WTC11 (cell line): ENCODE data around the gene SKAP1. TPM values are rescaled to one million over a fixed set of nuclear protein-coding genes. Genes with fewer than 3 reads are reported as not detected.

Experiments
- ATAC-seq: fragments of 200-7000 bp; cut with Tn5 transposase; 2 replicates; pipeline ENCODE4 v1.10.0; 2021; ENCODE audit warnings: mild to moderate bottlenecking, moderate library complexity
- CTCF ChIA-PET: fragments of 300-600 bp; sonication (Branson Sonifier 250); formaldehyde crosslinking; loops from one replicate; lab custom pipeline; 2021; ENCODE audit warnings: antibody characterized with exemption; lab: Charles Lee
- POLR2A ChIA-PET: fragments of 350-600 bp; sonication (Branson Sonifier 250); formaldehyde crosslinking; loops from one replicate; lab custom pipeline; 2021; ENCODE audit warnings: antibody characterized with exemption; lab: Charles Lee
- DNase-seq: peaks from one replicate; pipeline ENCODE4 v3.0.0; 2021; ENCODE audit warnings: low spot score
- H3K27ac Mint-ChIP-seq: 2 replicates; pipeline ENCODE4 v1.8.0; 2021; ENCODE audit warnings: mixed read lengths
- H3K27me3 Mint-ChIP-seq: 2 replicates; pipeline ENCODE4 v1.8.0; 2021; ENCODE audit warnings: low read depth, mild to moderate bottlenecking, moderate library complexity, mixed read lengths
- H3K36me3 Mint-ChIP-seq: 2 replicates; pipeline ENCODE4 v1.8.0; 2021; ENCODE audit warnings: mixed read lengths
- H3K4me1 Mint-ChIP-seq: 2 replicates; pipeline ENCODE4 v1.8.0; 2022; ENCODE audit warnings: mixed read lengths
- H3K4me3 Mint-ChIP-seq: 2 replicates; pipeline ENCODE4 v1.8.0; 2021; ENCODE audit warnings: mild to moderate bottlenecking, moderate library complexity, mixed read lengths
- H3K9me3 Mint-ChIP-seq: 2 replicates; pipeline ENCODE4 v1.8.0; 2021; ENCODE audit warnings: mixed read lengths
- GRHL2 ChIP-seq: fragments of 250-450 bp; sonication (Bioruptor Pico); IDR thresholded peaks from 2 replicates; pipeline ENCODE4 v1.8.0; 2022; ENCODE audit warnings: mild to moderate bottlenecking, moderate library complexity; ENCODE audit not compliant: insufficient replicate concordance, severe bottlenecking
- GTF2I ChIP-seq: fragments of 250-450 bp; sonication (Bioruptor Pico); conservative IDR thresholded peaks from 2 replicates; pipeline ENCODE4 v1.4.0; 2021; ENCODE audit warnings: mild to moderate bottlenecking
- KAT7 ChIP-seq: sonication (generic); formaldehyde crosslinking; IDR thresholded peaks from 2 replicates; pipeline ENCODE4 v1.8.1; 2023; ENCODE audit warnings: missing genetic modification reagents, mild to moderate bottlenecking, borderline replicate concordance
- NFATC4 ChIP-seq: fragments of 250-450 bp; sonication (Bioruptor Pico); IDR thresholded peaks from 2 replicates; pipeline ENCODE4 v1.9.0; 2021; ENCODE audit warnings: mild to moderate bottlenecking
- OVOL2 ChIP-seq: fragments of 250-450 bp; sonication (Bioruptor Pico); IDR thresholded peaks from 2 replicates; pipeline ENCODE4 v1.9.0; 2021; ENCODE audit warnings: mild to moderate bottlenecking, borderline replicate concordance
- RORB ChIP-seq: fragments of 250-450 bp; sonication (Bioruptor Pico); IDR thresholded peaks from 2 replicates; pipeline ENCODE4 v1.9.0; 2021; ENCODE audit warnings: mild to moderate bottlenecking
- SOX15 ChIP-seq: fragments of 250-450 bp; sonication (Bioruptor Pico); IDR thresholded peaks from 2 replicates; pipeline ENCODE4 v1.9.0; 2021; ENCODE audit warnings: mild to moderate bottlenecking
- SP1 ChIP-seq: sonication (generic); formaldehyde crosslinking; conservative IDR thresholded peaks from 2 replicates; pipeline ENCODE4 v1.8.1; 2022; ENCODE audit warnings: missing genetic modification reagents
- ZNF121 ChIP-seq: sonication (generic); formaldehyde crosslinking; IDR thresholded peaks from 2 replicates; pipeline ENCODE4 v1.8.0; 2023; ENCODE audit warnings: missing genetic modification reagents
- ZNF263 ChIP-seq: sonication (generic); formaldehyde crosslinking; IDR thresholded peaks from 2 replicates; pipeline ENCODE4 v1.8.1; 2022; ENCODE audit warnings: low read depth, mild to moderate bottlenecking, moderate library complexity, missing genetic modification reagents
- ZNF416 ChIP-seq: fragments of 250-450 bp; sonication (Bioruptor Pico); IDR thresholded peaks from 2 replicates; pipeline ENCODE4 v1.9.0; 2021; ENCODE audit warnings: mild to moderate bottlenecking, inconsistent platforms
- total RNA-seq: library from RNA; stranded (reverse); gene quantifications from 3 replicates; pipeline ENCODE4 v1.2.3, GENCODE V29; 2021
- TF ChIP-seq, protein P1 (sequence below): sonication (generic); formaldehyde crosslinking; IDR thresholded peaks from 2 replicates; pipeline ENCODE4 v1.8.1; 2022; ENCODE audit warnings: mild to moderate bottlenecking, missing genetic modification reagents, moderate library complexity, borderline replicate concordance
- TF ChIP-seq, protein P2 (sequence below): sonication (generic); formaldehyde crosslinking; IDR thresholded peaks from 2 replicates; pipeline ENCODE4 v1.8.1; 2022; ENCODE audit warnings: low read depth, missing genetic modification reagents, borderline replicate concordance
- TF ChIP-seq, protein P3 (sequence below): sonication (generic); formaldehyde crosslinking; IDR thresholded peaks from 2 replicates; pipeline ENCODE4 v1.8.1; 2022; ENCODE audit warnings: missing genetic modification reagents, borderline replicate concordance
- TF ChIP-seq, protein P4 (sequence below): sonication (generic); formaldehyde crosslinking; IDR thresholded peaks from 2 replicates; pipeline ENCODE4 v1.8.0; 2023; ENCODE audit warnings: mild to moderate bottlenecking, missing genetic modification reagents
- TF ChIP-seq, protein P5 (sequence below): fragments of 250-450 bp; sonication (Bioruptor Pico); IDR thresholded peaks from 2 replicates; pipeline ENCODE4 v1.8.0; 2021; ENCODE audit warnings: mild to moderate bottlenecking
- TF ChIP-seq, protein P6 (sequence below): sonication (generic); formaldehyde crosslinking; IDR thresholded peaks from 2 replicates; pipeline ENCODE4 v1.8.1; 2023; ENCODE audit warnings: mild to moderate bottlenecking, missing genetic modification reagents
- TF ChIP-seq, protein P7 (sequence below): fragments of 250-450 bp; sonication (Bioruptor Pico); IDR thresholded peaks from 2 replicates; pipeline ENCODE4 v1.9.0; 2021; ENCODE audit warnings: mild to moderate bottlenecking

The SKAP1 gene
- total RNA-seq, 1 experiment from 2014 or later, result not detected

DNA sequence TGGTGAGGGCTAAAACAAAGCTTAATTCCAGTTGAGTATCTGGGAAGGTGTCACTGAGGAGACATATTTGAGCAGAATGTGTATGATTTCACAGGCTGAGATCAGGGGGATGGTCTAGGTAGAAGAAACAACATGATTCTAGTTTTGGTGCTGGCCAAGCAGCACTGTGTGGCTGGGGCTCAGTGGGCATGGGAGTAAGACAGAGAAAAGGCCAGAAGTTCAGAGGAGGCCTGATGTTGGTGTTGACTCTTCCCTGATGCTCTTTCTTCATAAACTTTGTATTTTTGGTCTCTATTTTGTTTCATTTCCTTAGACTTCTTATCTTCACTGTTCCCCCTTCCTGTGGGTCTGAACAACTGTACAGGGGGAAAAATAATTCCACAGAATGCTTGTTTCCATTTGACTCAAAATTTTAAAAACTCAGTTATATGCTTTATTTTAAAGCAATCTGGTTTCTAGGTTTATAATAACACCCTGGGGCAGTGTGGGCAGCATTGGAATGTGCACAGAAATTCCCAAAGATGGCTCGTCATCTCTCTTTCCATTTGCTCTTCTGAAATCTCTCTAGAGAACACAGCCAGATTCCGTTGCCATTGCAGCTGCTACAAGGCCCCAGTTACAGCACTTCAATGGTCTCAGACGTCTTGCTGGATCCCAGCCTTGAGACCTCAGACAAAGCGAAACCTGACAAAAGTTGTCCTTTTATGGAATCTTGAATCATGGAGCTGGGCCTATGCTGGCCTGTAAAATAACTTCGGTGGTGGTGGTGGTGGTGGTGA is 254.1 kb downstream of the SKAP1 start:
- ChIA-PET CTCF (interaction anchor here (1.7 kb wide), 1 partner anchor 40 kb away, joined by 4 read pairs; no protein-coding TSS in a partner anchor), POLR2A (no interaction called here)
- no peak for TF ChIP-seq KAT7
- TF ChIP-seq, protein P1, sequence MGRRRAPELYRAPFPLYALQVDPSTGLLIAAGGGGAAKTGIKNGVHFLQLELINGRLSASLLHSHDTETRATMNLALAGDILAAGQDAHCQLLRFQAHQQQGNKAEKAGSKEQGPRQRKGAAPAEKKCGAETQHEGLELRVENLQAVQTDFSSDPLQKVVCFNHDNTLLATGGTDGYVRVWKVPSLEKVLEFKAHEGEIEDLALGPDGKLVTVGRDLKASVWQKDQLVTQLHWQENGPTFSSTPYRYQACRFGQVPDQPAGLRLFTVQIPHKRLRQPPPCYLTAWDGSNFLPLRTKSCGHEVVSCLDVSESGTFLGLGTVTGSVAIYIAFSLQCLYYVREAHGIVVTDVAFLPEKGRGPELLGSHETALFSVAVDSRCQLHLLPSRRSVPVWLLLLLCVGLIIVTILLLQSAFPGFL, result no peak
- no peak for TF ChIP-seq SOX15 (CRISPR knock-in tag)
- TF ChIP-seq, protein P2, sequence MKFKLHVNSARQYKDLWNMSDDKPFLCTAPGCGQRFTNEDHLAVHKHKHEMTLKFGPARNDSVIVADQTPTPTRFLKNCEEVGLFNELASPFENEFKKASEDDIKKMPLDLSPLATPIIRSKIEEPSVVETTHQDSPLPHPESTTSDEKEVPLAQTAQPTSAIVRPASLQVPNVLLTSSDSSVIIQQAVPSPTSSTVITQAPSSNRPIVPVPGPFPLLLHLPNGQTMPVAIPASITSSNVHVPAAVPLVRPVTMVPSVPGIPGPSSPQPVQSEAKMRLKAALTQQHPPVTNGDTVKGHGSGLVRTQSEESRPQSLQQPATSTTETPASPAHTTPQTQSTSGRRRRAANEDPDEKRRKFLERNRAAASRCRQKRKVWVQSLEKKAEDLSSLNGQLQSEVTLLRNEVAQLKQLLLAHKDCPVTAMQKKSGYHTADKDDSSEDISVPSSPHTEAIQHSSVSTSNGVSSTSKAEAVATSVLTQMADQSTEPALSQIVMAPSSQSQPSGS, result no peak

DNA sequence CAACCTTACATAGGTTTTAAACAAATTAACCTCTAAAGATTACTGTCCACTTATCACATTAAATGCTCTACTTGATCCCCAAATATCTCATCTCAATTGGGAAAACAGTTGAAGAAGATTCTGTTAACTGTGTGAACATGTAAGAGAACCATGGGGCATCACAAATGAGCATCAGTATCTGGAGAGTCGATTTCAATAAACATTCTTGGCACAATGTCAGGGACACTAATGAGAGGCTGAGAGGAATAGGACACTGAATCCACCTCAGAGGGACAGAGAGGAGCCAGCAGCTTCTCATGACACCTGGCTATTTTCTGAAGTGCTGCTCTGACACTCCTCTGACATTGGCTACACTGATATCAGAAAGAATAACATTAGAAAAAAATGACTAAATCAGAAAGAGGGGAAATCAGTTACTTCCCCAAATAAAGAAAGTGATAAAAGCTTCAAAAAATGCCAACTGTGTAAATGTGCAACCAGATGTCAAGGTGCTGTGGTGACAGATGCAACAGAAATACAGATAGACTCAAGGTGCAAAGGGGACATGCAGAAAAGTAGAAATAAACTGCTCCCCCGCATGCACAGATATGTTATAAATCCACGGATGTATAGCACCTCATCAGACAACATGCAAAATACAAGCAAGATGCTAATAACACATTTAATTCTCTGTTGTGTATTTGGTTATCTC is 255.0 kb downstream of the SKAP1 start:
- Mint-ChIP-seq H3K27me3 (peaks cover 33% of the 10 kb centered on the region), H3K4me1 (peaks cover 17% of the 10 kb centered on the region), H3K9me3 (no peaks in the 10 kb centered on the region), H3K36me3 (no peaks in the 10 kb centered on the region), H3K27ac (no peak overlapping the region), H3K4me3 (no peak overlapping the region)
- ChIA-PET POLR2A (interaction anchor here (0.6 kb wide), 1 partner anchor 16 kb away, joined by 3 read pairs; no protein-coding TSS in a partner anchor), CTCF (interaction anchor here (1.4 to 2.7 kb wide), 3 partner anchors 41 to 133 kb away, joined by 3 to 8 read pairs (median 4); no protein-coding TSS in a partner anchor)
- ATAC-seq (no peak), DNase-seq (no peak)
- TF ChIP-seq, protein P3, sequence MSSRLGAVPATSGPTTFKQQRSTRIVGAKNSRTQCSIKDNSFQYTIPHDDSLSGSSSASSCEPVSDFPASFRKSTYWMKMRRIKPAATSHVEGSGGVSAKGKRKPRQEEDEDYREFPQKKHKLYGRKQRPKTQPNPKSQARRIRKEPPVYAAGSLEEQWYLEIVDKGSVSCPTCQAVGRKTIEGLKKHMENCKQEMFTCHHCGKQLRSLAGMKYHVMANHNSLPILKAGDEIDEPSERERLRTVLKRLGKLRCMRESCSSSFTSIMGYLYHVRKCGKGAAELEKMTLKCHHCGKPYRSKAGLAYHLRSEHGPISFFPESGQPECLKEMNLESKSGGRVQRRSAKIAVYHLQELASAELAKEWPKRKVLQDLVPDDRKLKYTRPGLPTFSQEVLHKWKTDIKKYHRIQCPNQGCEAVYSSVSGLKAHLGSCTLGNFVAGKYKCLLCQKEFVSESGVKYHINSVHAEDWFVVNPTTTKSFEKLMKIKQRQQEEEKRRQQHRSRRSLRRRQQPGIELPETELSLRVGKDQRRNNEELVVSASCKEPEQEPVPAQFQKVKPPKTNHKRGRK, result no peak
- TF ChIP-seq ZNF263 (CRISPR knock-in tag) (no peak), GRHL2 (CRISPR knock-in tag) (no peak), GTF2I (CRISPR knock-in tag) (no peak)
- TF ChIP-seq, protein P4, sequence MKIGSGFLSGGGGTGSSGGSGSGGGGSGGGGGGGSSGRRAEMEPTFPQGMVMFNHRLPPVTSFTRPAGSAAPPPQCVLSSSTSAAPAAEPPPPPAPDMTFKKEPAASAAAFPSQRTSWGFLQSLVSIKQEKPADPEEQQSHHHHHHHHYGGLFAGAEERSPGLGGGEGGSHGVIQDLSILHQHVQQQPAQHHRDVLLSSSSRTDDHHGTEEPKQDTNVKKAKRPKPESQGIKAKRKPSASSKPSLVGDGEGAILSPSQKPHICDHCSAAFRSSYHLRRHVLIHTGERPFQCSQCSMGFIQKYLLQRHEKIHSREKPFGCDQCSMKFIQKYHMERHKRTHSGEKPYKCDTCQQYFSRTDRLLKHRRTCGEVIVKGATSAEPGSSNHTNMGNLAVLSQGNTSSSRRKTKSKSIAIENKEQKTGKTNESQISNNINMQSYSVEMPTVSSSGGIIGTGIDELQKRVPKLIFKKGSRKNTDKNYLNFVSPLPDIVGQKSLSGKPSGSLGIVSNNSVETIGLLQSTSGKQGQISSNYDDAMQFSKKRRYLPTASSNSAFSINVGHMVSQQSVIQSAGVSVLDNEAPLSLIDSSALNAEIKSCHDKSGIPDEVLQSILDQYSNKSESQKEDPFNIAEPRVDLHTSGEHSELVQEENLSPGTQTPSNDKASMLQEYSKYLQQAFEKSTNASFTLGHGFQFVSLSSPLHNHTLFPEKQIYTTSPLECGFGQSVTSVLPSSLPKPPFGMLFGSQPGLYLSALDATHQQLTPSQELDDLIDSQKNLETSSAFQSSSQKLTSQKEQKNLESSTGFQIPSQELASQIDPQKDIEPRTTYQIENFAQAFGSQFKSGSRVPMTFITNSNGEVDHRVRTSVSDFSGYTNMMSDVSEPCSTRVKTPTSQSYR (CRISPR knock-in tag), result no peak

More for the DNA sequence above, 254.1 kb downstream of the SKAP1 start:
- Mint-ChIP-seq H3K4me3 (no peak overlapping the region), H3K4me1 (peaks cover 17% of the 10 kb centered on the region), H3K36me3 (no peaks in the 10 kb centered on the region), H3K9me3 (no peaks in the 10 kb centered on the region), H3K27me3 (peaks cover 25% of the 10 kb centered on the region), H3K27ac (no peak overlapping the region)
- ATAC-seq (no peak), DNase-seq (no peak)

DNA sequence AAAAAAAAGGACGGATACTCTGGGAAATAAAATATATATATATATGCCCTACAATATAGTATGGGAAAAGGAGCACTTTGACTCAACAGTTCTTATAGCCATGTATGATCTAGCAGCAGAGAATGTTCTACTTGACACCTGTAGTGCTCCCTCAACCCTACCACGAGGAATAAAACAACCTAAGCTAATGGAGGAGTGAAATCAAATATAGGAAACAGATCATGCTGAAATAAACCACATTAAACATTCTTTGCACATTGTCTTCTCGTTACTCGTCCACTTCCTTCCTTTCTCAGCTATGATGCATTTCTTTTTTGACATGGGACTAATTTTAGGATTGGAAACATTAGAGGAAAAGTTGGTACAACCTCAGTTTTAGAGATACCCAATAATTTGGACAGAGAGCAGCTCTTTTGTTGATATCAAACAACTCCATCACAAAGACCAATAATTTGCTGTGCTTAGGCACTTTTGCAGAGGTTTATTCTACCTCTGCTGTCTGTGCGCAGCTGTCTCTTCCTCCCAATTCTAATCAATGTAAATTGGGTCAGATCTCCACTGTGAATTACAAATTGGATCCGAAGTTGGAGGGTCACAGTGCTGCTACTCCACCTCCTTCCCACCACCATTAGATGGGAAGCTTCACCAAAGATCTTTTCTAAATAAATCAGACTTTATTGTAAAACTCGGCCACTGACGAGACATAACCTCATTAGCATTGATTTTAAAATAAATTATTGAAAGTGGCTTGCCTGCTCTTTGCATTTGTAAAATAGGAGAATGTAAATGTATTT is 256.6 kb downstream of the SKAP1 start:
- Mint-ChIP-seq H3K9me3 (no peaks in the 10 kb centered on the region), H3K4me3 (no peak overlapping the region), H3K4me1 (peaks cover 5% of the 10 kb centered on the region), H3K27me3 (peaks cover 43% of the 10 kb centered on the region), H3K36me3 (no peaks in the 10 kb centered on the region), H3K27ac (no peak overlapping the region)
- CTCF ChIA-PET, result interaction anchor here (0.5 to 2.7 kb wide), 4 partner anchors 55 to 178 kb away, joined by 3 to 8 read pairs (median 3); no protein-coding TSS in a partner anchor
- DNase-seq (no peak), ATAC-seq (no peak)
- POLR2A ChIA-PET, result no interaction called here
- TF ChIP-seq NFATC4, result no peak
- TF ChIP-seq, protein P5, sequence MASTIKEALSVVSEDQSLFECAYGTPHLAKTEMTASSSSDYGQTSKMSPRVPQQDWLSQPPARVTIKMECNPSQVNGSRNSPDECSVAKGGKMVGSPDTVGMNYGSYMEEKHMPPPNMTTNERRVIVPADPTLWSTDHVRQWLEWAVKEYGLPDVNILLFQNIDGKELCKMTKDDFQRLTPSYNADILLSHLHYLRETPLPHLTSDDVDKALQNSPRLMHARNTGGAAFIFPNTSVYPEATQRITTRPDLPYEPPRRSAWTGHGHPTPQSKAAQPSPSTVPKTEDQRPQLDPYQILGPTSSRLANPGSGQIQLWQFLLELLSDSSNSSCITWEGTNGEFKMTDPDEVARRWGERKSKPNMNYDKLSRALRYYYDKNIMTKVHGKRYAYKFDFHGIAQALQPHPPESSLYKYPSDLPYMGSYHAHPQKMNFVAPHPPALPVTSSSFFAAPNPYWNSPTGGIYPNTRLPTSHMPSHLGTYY (CRISPR knock-in tag), result no peak
- no peak for TF ChIP-seq SP1 (CRISPR knock-in tag)
- TF ChIP-seq, protein P6, sequence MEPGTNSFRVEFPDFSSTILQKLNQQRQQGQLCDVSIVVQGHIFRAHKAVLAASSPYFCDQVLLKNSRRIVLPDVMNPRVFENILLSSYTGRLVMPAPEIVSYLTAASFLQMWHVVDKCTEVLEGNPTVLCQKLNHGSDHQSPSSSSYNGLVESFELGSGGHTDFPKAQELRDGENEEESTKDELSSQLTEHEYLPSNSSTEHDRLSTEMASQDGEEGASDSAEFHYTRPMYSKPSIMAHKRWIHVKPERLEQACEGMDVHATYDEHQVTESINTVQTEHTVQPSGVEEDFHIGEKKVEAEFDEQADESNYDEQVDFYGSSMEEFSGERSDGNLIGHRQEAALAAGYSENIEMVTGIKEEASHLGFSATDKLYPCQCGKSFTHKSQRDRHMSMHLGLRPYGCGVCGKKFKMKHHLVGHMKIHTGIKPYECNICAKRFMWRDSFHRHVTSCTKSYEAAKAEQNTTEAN (CRISPR knock-in tag), result no peak
- TF ChIP-seq ZNF416 (CRISPR knock-in tag), result no peak
- TF ChIP-seq OVOL2 (CRISPR knock-in tag), result no peak
- no peak for TF ChIP-seq RORB (CRISPR knock-in tag)
- TF ChIP-seq, protein P7, sequence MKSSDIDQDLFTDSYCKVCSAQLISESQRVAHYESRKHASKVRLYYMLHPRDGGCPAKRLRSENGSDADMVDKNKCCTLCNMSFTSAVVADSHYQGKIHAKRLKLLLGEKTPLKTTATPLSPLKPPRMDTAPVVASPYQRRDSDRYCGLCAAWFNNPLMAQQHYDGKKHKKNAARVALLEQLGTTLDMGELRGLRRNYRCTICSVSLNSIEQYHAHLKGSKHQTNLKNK (CRISPR knock-in tag), result no peak
- TF ChIP-seq ZNF121, result no peak
